T-helper 1 cell (primary cell): Measurements from ENCODE around the gene B4GALT2.

Experiments used
- DNase-seq, 5 donors: peaks; one replicate each; pipeline ENCODE4 v3.0.0-alpha.2; 2012 to 2020
- total RNA-seq, 4 donors: gene quantifications; one replicate each; lab custom pipeline; 2026; lab: John Stamatoyannopoulos, UW

Gene B4GALT2
- total RNA-seq = 0.71 to 1.7 (median 1.3) reads per million in 4 donors

GRCh38 chr1:43978551-43979260 is at the start of gene B4GALT2:
TSS of gene B4GALT2 (plus strand) at chr1:43979210. CDS start at chr1:43981161, 1,951 bp downstream.
- DNase-seq = peak in 1 of 5 donors; percentile 35

- no peak for DNase-seq
Measured at GRCh38 chr1:43930168-43930948, 48.7 kb upstream of the B4GALT2 start.

GRCh38 chr1:43930949-43931275 is 48.1 kb upstream of the B4GALT2 start:
- DNase-seq = no peak

DNA sequence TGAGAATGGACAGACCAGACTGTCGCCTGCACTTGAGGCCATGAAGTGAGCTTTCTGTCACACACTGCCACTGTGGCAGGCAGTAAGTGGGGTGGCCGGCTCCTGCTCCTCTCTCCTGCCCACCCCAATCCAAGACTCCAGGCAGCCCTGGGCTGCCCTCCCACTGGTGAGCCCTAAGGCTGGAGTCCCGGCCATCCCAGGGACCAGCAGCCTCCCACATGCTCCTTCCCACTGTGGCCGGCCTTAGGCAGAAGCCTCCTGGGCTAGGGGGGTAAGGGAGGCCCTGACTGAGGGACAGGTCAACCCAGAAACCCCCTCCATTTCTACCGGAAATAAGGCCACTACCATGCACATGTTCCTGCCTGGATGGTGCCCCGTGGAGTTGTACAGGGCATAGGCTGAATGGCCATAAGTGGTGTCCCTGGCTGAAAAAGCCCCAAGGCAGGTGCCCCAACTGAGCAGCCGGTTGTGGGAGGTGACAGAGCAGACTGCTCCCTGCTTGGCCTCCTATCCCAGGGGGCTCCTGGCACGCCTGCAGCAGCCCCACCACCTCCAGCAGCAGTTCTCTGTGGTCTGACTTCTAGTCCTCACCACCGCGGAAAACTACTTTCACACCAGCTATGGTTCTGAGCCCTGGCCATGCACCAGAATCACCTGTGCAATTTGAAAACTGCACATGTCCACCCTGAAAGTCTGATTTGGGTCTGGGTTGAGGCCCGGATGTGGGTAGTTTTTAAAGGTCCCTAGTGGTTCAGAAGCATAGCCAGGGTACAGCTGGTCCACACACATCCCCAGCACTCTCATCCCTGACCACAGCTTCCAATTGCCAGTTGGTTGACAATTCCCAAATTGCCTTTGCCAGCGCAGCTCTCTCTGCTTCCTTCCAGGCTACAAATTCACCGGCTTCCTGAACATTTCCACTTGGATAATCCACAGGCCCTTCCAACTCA is 47.0 kb upstream of the B4GALT2 start:
- DNase-seq = no peak

- DNase-seq = no peak
Measured at GRCh38 chr1:43932786-43933385, 46.1 kb upstream of the B4GALT2 start.

- no peak for DNase-seq
Measured at GRCh38 chr1:43933386-43934100, 45.5 kb upstream of the B4GALT2 start, which contains the start of gene ARTN. TSS of gene ARTN (plus strand) at chr1:43933801. CDS start at chr1:43935657, 1,856 bp downstream.

DNA sequence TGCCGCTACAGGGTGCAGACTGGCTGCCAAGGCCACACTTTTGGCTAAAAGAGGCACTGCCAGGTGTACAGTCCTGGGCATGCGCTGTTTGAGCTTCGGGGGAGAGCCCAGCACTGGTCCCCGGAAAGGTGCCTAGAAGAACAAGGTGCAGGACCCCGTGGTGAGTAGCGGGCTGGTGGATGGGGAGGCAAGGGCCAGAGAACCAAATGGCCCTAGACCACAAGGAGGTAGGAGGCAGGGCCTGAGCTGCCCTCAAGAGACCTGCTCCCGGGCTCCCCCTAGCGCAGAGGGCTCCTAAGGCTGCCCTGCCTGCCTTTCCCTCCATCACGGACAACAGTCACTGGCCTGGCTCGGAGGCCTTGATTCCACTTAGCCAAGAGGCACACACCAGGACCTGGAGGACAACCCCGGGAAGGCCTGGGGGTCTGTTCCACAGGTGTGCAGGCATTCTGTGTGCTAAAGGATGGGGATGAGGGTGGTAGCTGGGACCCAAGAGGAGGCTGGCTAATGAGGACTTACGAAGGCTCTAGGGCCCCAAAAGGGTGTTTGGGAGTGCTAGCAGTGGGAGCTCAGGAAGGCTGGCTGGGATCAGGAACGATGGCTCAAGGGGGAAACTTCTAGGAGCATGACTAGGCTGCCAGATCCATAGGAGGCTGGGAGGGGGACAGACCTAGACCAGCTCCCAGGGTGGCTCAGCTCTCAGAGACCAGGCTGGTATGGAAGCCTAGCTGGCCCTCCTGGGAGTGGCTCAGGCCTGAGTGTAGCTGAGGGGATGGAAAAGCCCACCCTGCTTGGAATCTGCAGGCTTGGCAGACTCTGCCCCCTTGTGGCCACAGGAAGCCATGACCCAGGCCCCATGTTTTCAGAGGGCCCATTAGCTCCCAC is 44.7 kb upstream of the B4GALT2 start:
- DNase-seq = peak in 3 of 5 donors; percentile 21 to 40 (median 32)

DNA sequence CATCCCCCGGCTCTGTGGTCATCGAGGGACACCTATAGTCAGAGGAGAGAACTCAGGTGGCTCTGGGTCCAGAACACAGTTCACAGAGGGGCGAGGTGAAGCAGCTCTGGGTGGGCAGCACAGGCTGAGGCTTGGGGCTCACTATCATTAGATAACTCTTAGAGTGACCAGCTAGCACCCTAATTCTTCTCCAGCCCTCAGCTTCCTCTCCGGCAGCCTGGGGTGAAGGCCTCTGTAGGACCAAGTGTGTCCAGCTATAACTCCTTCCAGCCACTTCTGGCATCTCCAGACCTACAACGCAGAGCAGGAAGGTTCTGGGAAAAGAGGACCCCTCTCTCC is 44.1 kb upstream of the B4GALT2 start:
- no peak for DNase-seq

- DNase-seq = no peak
Measured at GRCh38 chr1:43935711-43936427, 43.1 kb upstream of the B4GALT2 start.

DNA sequence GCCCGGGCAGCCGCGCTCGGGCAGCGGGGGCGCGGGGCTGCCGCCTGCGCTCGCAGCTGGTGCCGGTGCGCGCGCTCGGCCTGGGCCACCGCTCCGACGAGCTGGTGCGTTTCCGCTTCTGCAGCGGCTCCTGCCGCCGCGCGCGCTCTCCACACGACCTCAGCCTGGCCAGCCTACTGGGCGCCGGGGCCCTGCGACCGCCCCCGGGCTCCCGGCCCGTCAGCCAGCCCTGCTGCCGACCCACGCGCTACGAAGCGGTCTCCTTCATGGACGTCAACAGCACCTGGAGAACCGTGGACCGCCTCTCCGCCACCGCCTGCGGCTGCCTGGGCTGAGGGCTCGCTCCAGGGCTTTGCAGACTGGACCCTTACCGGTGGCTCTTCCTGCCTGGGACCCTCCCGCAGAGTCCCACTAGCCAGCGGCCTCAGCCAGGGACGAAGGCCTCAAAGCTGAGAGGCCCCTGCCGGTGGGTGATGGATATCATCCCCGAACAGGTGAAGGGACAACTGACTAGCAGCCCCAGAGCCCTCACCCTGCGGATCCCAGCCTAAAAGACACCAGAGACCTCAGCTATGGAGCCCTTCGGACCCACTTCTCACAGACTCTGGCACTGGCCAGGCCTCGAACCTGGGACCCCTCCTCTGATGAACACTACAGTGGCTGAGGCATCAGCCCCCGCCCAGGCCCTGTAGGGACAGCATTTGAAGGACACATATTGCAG is 42.4 kb upstream of the B4GALT2 start:
- peak in 1 of 5 donors; percentile 29 for DNase-seq

DNA sequence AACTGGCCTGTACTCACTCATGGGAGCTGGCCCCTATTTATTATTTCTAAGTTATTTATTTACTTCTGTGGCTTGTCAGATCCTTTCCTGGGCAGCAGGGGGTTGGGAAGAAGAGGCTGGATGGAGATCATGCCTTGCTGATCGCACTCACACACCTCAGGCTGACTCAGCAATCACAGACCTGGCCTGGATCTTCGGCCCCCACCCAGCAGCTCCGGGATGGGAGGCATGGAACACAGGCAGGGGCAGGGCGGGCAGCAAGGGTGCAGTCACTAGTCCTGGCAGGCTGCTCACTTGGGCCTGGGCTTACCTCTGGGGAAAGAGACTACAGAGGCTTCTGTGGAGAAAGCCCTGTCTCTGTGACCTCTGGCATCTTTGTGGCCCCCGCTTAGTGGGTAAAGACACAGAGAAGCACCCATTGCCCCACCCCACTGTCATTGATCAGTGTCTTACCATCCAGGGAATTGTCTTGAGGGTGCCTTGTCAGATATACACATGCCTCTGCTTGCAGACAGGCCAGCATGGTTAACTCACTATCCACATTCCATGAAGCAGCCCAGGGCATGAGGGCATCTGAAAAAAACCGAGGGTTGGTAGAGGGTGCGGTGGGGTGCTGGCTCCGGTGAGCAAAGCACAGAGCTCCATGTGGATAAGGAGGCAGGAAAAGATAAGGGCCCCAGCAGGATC is 41.7 kb upstream of the B4GALT2 start:
- no peak for DNase-seq

DNA sequence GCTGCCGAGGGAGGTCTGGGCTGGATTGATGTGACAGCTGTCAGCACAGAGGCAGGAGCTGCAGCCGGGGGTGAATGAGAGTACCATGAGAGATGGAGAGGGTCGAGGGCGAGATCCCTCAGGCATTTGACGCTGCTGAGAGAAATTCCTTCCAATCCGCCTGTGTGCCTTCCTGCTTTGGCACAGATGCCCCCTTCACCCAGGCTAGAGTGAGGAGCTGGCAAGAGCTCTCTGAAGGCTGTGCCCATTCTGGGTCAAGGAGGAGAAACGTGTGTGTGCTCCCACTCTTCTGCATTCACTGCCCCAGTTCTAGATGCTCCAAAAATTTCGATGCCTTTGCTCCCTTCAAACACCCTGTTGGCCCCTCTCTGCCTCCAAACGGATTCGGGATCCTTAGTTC is 40.6 kb upstream of the B4GALT2 start:
- no peak for DNase-seq

GRCh38 chr1:43938892-43939587 is 40.0 kb upstream of the B4GALT2 start:
- no peak for DNase-seq

GRCh38 chr1:43942411-43942810 is 36.6 kb upstream of the B4GALT2 start:
- DNase-seq = no peak

DNA sequence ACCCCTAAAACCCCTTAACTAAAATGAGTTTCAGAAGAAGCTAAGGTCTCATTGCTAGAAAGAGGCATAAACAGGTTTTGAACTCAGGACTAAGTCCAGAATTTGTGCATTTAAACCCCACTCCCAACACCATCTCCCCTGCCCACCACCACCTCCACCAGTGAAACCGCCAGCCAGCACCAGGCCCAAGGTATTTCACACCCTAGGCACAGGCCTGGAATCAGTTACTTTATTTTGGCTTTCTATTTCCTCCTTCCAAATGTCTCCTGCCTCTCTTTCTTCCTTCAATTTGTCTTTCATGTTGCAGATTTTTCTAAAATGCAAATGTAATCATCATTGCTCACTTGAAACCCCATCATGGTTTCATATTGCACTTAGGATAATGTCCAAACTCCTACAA is 34.1 kb upstream of the B4GALT2 start:
- DNase-seq = no peak

DNA sequence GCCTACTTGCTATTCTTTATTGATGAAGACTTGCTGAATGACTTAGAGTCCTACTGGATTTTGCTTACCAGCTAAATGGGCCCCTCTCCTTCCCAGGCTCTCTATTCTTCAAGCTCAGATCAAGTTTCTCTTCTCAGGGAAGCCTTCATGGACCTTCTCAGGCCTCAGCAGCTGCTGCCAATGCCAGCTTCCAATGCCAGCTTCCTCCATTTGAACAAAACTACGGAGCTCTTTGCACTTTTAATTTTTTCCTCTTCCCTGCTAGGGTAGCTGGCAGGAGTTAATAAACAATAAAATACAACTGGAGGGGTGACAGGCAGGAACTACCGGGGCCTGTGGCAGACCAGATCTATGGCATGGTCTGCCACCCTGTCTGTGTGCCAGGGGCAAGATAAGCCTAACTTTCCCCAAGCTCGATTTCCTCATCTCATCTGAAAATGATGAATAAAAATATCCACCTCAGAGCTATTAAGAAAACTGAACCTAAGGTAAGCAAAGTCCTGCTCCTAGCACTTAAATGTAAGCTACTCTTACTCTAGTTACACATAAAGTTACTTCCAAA is 33.3 kb upstream of the B4GALT2 start:
- DNase-seq = no peak

- DNase-seq = peak; percentile 86 to 97 (median 90)
Measured at GRCh38 chr1:43946236-43947060, 32.6 kb upstream of the B4GALT2 start, which contains the start of gene IPO13. TSS of gene IPO13 (plus strand) at chr1:43946950. CDS start at chr1:43947601, 651 bp downstream.
